Upper lobe of left lung (tissue), 4 donors: ENCODE results near the gene PRKCE.

Source experiments
- CTCF ChIP-seq, 6 experiments: fragments of 450-650 bp in 4 of 6; fragments of 200-600 bp in 2 of 6; sonication (generic) in 2 of 6; IDR thresholded peaks; one replicate each; pipeline ENCODE4 v1.5.1; 2016 to 2019; ENCODE audit warnings: antibody characterized with exemption in 6 of 6
- POLR2A ChIP-seq, 4 donors: fragments of 450-650 bp; IDR thresholded peaks; one replicate each; pipeline ENCODE4 v1.5.1; 2016 to 2017; ENCODE audit warnings: antibody characterized with exemption in 4 of 4, mild to moderate bottlenecking in 2 of 4
- POLR2AphosphoS5 ChIP-seq, 2 donors: sonication (generic); formaldehyde crosslinking; IDR thresholded peaks; one replicate each; pipeline ENCODE4 v1.5.1; 2017; ENCODE audit warnings: antibody characterized with exemption in 2 of 2

- TF ChIP-seq CTCF (IDR thresholded peaks at IDR 0.05) (no peak), POLR2A (IDR thresholded peaks at IDR 0.05) (no peak), POLR2AphosphoS5 (IDR thresholded peaks at IDR 0.05) (no peak)
Measured at GRCh38 chr2:45755585-45756335, 104.3 kb downstream of the PRKCE start.
